Stomach (tissue), 9 donors: ENCODE measurements around the gene FOXA2. TPM values are rescaled to one million over a fixed set of nuclear protein-coding genes. Genes with fewer than 3 reads are reported as not detected.

Source experiments
- DNase-seq, 2 donors: peaks; one replicate each; pipeline versions ENCODE4 v3.0.0 to v3.0.0-alpha.2; 2013 to 2019
- H3K27ac ChIP-seq, 5 donors: fragments of 200-600 bp in 4 of 5; sonication (generic) in 4 of 5; one replicate each; pipeline ENCODE4 v1.5.1; 2013 to 2019; ENCODE audit warnings: mild to moderate bottlenecking in 1 of 5, moderate library complexity in 1 of 5
- H3K27me3 ChIP-seq, 3 donors: fragments of 200-600 bp; sonication (generic); one replicate each; pipeline ENCODE4 v1.5.1; 2017 to 2019; ENCODE audit warnings: mixed run types in 1 of 3
- H3K36me3 ChIP-seq, 4 donors: fragments of 200-600 bp; sonication (generic); 1 replicate in 3 of 4; 2 replicates in 1 of 4; pipeline ENCODE4 v1.5.1; 2016 to 2019
- H3K4me1 ChIP-seq, 4 donors: fragments of 200-600 bp; sonication (generic); one replicate each; pipeline ENCODE4 v1.5.1; 2016 to 2019
- H3K4me3 ChIP-seq, 4 donors: fragments of 200-600 bp; sonication (generic) in 3 of 4; one replicate each; pipeline ENCODE4 v1.5.1; 2016 to 2019; ENCODE audit warnings: mild to moderate bottlenecking in 1 of 4
- H3K9me3 ChIP-seq, 4 donors: fragments of 200-600 bp; sonication (generic); one replicate each; pipeline ENCODE4 v1.5.1; 2016 to 2019
- EP300 ChIP-seq: sonication (generic); formaldehyde crosslinking; IDR thresholded peaks from one replicate; pipeline ENCODE4 v1.6.1; 2017; ENCODE audit warnings: antibody characterized with exemption
- POLR2A ChIP-seq, 4 donors: fragments of 450-650 bp; IDR thresholded peaks; one replicate each; pipeline ENCODE4 v1.6.1; 2016; ENCODE audit warnings: antibody characterized with exemption in 4 of 4, control low read depth in 2 of 4, mild to moderate bottlenecking in 1 of 4, moderate library complexity in 1 of 4
- POLR2AphosphoS5 ChIP-seq, 3 donors: sonication (generic); formaldehyde crosslinking; IDR thresholded peaks; one replicate each; pipeline ENCODE4 v1.6.1; 2016; ENCODE audit warnings: antibody characterized with exemption in 3 of 3
- WGBS, 5 donors: extraction: QIAGEN DNeasy Blood & Tissue Kit in 3 of 5; methylation state at CpG; one replicate each; pipeline versions ENCODE4 v1.1.5 to v1.1.7; 2013 to 2018; 5-methylcytosine and 5-hydroxymethylcytosine counted together
- intact Hi-C: fragments of 100-400 bp; cut with DNase I; formaldehyde crosslinking; loops from one replicate; pipeline ENCODE4 v1.15.1; 2023; ENCODE audit warnings: low total_unique reads
- polyA plus RNA-seq, 3 donors: library from polyadenylated mRNA; stranded (reverse); fragments of 200-250 nt; gene quantifications; one replicate each; pipeline ENCODE4 v1.2.3, GENCODE V29; 2013
- small RNA-seq, 4 donors: library from RNA; depleted of rRNA; stranded (forward); fragments of <200 nt; gene quantifications; one replicate each; pipeline ENCODE3, GENCODE V24; 2016
- total RNA-seq, 5 donors: library from RNA; depleted of rRNA; stranded (reverse); fragments of >200 nt; gene quantifications; one replicate each; pipeline versions ENCODE4 v1.1.0 to v1.2.3, GENCODE V29; 2014 to 2016
- TF ChIP-seq, protein P1 (sequence below), 7 experiments: fragments of 450-650 bp in 4 of 7; fragments of 200-600 bp in 3 of 7; sonication (generic) in 3 of 7; IDR thresholded peaks; one replicate each; pipeline ENCODE4 v1.5.1; 2016 to 2019; ENCODE audit warnings: antibody characterized with exemption in 7 of 7, control low read depth in 2 of 7, mild to moderate bottlenecking in 1 of 7
- donor health status: healthy with polysubstance abuse.
- donor health status: Bipolar disorder and iron deficiency.
- donor health status: healthy.

The FOXA2 gene
- total and polyA plus RNA-seq, 8 donors: 7.5 to 62.0 (median 20.3) TPM

DNA sequence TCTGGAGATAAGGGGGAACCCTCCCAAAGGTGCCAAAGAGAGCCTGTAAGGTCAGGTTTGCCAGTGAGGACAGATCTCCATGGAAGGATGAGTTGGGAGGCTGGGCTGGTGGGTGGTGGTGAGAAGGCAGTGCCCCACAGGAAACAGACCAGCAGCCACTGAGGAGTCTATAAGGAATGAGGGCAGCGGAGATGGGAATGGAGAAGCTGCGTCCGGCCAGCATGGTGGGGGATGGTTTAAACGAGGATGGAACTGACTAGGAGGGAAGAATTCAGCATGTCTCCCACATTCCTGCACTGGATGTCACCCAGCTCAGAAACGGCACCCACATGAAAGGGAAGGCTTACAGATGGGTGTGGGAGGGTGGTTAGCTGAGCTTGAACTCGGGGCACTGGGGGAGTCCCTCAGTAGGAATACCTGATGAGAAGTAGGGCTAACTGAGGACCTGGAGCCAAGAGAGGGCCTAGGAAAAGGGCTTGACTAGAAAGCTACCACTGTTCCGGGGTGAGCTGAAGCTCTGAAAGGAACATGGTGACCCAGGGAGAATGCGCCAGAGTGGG is 53.2 kb downstream of the FOXA2 start:
- no peak overlapping the region for H3K4me3 ChIP-seq
- H3K36me3 ChIP-seq: no peaks in the 10 kb centered on the region
- DNase-seq: no peak
- no peaks in the 10 kb centered on the region for H3K27me3 ChIP-seq
- intact Hi-C loops: no loop called here
- H3K9me3 ChIP-seq: no peaks in the 10 kb centered on the region
- WGBS, 5 donors: 77 to 82% (median 78%) methylated on average over 8 of the region's 8 CpGs
- H3K27ac ChIP-seq: no peak overlapping the region
- H3K4me1 ChIP-seq: peaks cover 0 to 6% (median 0%) of the 10 kb centered on the region in 4 donors
- TF ChIP-seq EP300 (no peak), POLR2AphosphoS5 (IDR thresholded peaks at IDR 0.05) (no peak), POLR2A (IDR thresholded peaks at IDR 0.05) (no peak)
- TF ChIP-seq, protein P1, sequence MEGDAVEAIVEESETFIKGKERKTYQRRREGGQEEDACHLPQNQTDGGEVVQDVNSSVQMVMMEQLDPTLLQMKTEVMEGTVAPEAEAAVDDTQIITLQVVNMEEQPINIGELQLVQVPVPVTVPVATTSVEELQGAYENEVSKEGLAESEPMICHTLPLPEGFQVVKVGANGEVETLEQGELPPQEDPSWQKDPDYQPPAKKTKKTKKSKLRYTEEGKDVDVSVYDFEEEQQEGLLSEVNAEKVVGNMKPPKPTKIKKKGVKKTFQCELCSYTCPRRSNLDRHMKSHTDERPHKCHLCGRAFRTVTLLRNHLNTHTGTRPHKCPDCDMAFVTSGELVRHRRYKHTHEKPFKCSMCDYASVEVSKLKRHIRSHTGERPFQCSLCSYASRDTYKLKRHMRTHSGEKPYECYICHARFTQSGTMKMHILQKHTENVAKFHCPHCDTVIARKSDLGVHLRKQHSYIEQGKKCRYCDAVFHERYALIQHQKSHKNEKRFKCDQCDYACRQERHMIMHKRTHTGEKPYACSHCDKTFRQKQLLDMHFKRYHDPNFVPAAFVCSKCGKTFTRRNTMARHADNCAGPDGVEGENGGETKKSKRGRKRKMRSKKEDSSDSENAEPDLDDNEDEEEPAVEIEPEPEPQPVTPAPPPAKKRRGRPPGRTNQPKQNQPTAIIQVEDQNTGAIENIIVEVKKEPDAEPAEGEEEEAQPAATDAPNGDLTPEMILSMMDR (IDR thresholded peaks at IDR 0.05): no peak

Small RNAs within 50 kb of the gene (small RNA-seq; reads per million reads assigned to genes)
- gene LINC00261: 0.54 to 1.2 (median 0.81) reads per million in 4 donors
